ENCODE results near the gene SAFB. TPM values are rescaled to one million over a fixed set of nuclear protein-coding genes. Genes with fewer than 3 reads are reported as not detected.

The SAFB gene
- total and polyA plus RNA-seq, 7 donors: 51.3 to 88.9 (median 62.1) TPM

DNA sequence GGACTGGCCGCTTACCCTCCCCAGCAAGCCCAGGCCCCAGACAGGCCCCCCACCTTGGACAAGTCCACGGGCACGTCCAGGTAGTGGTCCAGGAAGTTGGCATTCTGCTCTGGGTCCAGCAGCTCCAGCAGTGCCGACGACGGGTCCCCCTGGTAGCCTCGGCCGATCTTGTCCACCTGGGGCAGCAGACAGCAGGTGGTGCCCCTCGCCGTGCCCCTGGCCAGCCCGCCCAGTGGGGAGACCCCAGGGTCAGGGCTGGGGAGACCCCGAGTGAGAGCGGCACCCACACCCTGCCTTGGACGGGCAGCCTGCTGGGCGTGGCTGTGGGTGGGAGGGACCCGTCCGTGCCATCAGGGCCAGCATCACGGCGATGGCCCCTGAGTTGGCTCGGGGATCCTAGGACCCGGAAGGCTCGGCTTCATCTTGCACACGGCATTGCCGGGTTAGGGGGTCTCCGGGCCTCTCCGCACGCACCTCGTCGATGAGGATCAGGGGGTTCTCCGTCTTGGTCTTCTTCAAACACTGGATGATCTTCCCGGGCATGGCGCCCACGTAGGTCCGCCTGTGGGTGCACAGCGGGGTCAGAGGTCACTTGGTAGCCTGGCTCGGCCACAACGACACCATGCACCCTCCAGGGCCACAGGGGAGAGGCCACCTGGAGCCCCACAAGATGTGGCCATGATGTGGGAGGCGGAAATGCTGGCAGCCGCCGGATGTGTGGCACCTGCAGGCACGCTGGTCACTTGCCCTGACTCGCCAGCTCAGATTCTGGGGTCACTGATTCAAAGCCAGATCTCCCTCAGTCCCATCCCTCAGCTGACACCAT is 73.5 kb downstream of the SAFB start:
- peaks cover 10 to 90% of the 10 kb centered on the region in 2 donors for H3K36me3 ChIP-seq (ENCODE audit: insufficient read depth in 1 of 2, low read depth in 1 of 2)
- no peaks in the 10 kb centered on the region for H3K9me3 ChIP-seq
- no peak overlapping the region for H3K27ac ChIP-seq
- H3K4me1 ChIP-seq: peaks cover 10% of the 10 kb centered on the region
- no peak overlapping the region for H3K4me3 ChIP-seq
- ATAC-seq (no peak), DNase-seq (no peak)
- H3K27me3 ChIP-seq (ENCODE audit: insufficient read depth in 3 of 3, low read length in 2 of 3): no peaks in the 10 kb centered on the region
- WGBS, 3 donors: 82 to 88% (median 83%) methylated on average over 37 to 42 of the region's 42 CpGs
- intact Hi-C loops (cut with DNase I): no loop called here
- TF ChIP-seq, protein P1, sequence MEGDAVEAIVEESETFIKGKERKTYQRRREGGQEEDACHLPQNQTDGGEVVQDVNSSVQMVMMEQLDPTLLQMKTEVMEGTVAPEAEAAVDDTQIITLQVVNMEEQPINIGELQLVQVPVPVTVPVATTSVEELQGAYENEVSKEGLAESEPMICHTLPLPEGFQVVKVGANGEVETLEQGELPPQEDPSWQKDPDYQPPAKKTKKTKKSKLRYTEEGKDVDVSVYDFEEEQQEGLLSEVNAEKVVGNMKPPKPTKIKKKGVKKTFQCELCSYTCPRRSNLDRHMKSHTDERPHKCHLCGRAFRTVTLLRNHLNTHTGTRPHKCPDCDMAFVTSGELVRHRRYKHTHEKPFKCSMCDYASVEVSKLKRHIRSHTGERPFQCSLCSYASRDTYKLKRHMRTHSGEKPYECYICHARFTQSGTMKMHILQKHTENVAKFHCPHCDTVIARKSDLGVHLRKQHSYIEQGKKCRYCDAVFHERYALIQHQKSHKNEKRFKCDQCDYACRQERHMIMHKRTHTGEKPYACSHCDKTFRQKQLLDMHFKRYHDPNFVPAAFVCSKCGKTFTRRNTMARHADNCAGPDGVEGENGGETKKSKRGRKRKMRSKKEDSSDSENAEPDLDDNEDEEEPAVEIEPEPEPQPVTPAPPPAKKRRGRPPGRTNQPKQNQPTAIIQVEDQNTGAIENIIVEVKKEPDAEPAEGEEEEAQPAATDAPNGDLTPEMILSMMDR (IDR thresholded peaks at IDR 0.05): no peak

DNA sequence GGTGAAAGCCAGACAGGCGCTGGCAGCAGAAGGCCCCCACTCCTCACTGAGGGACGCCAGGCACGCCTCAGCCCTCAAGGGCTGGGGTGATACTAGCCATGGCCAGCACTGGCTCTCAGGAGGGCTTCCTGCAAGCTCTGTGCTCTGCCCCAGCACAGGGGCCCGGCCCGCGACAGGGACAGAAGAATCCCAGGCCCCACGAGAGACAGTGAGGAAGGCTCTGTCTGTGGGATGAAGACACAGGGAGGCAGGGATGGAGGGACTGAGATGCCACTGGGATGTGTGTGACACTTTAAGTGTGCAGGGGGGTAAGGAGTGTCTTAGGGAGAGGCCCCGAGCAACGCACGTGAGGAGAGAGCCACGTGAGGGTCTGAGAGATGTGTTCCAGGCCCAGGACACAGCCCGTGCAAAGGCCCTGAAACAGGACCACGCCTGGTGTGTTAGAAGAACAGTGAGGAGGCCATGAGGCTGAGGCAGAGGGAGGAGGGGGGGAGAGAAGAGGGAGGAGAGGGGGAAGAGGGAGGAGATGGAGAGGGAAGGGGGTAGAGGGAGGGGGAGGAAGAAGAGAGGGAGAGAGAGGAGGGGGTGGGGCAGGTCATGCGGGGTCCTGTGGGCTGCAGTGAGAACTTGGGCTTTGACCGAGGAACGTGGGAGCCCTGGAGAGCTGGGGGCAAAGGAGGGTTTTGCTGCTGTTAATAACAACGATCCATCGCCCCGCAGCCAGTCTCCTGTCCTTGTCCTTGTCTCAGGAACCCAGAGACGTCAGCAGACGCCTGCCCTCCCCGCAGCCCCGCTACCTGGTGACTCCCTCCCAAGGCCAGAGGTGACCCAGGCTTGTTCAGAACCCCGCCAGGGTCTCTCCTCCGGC is 74.4 kb downstream of the SAFB start:
- DNase-seq (no peak), ATAC-seq (no peak)
- no peaks in the 10 kb centered on the region for H3K27me3 ChIP-seq (ENCODE audit: insufficient read depth in 3 of 3, low read length in 2 of 3)
- H3K4me3 ChIP-seq: no peak overlapping the region
- peaks cover 8 to 82% of the 10 kb centered on the region in 2 donors for H3K36me3 ChIP-seq (ENCODE audit: insufficient read depth in 1 of 2, low read depth in 1 of 2)
- 76 to 84% (median 81%) methylated on average over 19 to 25 of the region's 25 CpGs for WGBS, 3 donors
- H3K9me3 ChIP-seq: no peaks in the 10 kb centered on the region
- H3K27ac ChIP-seq: no peak overlapping the region
- peaks cover 1% of the 10 kb centered on the region for H3K4me1 ChIP-seq
- TF ChIP-seq, protein P1 (IDR thresholded peaks at IDR 0.05): no peak
- intact Hi-C loops (cut with DNase I): no loop called here

DNA sequence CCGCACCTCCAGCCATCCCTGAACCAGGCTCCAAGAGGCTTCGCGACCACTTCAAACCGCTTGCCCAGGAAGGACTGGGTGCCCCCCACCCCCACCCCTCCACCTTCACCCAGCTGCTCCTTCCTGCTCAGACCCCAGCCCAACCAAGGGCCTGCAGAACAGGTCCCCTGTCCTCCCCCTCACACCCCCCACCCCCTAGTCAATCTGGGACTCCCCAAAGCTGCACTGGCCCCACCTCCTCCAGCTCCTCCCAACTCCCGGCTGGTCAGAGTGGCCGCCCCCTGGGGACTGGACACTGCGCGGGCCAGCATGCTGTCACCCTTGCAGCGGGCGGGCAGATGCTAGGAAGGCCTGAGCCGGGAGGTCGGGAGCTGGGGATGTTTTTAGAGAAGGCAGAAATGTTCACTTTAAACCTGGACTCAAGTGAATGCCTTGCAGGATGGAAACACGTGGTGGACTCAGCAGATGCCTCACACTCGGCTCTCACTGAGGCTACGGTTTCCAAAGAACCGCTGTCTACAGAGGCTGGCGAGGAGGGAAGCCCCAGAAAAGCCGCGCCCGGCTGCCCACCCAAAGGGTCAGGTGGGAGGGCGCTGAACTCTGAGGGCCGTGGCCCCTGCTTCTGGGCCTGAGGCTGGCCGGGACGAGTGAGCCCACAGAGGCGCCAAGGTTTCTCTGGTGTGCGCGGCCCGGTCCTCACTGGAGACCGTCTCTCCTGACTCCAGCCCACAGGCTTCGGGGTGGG is 75.2 kb downstream of the SAFB start:
- TF ChIP-seq, protein P1 (IDR thresholded peaks at IDR 0.05): no peak
- Histone ChIP-seq H3K27ac (no peak overlapping the region), H3K9me3 (no peaks in the 10 kb centered on the region), H3K4me3 (no peak overlapping the region), H3K27me3 (ENCODE audit: insufficient read depth in 3 of 3, low read length in 2 of 3) (no peaks in the 10 kb centered on the region), H3K4me1 (no peaks in the 10 kb centered on the region), H3K36me3 (ENCODE audit: insufficient read depth in 1 of 2, low read depth in 1 of 2) (peaks cover 8 to 78% of the 10 kb centered on the region in 2 donors)
- WGBS, 3 donors: 76 to 80% (median 79%) methylated on average over 28 to 30 of the region's 30 CpGs
- DNase-seq (no peak), ATAC-seq (peak in 1 of 4 donors; percentile 2)
- intact Hi-C loops (cut with DNase I): no loop called here

DNA sequence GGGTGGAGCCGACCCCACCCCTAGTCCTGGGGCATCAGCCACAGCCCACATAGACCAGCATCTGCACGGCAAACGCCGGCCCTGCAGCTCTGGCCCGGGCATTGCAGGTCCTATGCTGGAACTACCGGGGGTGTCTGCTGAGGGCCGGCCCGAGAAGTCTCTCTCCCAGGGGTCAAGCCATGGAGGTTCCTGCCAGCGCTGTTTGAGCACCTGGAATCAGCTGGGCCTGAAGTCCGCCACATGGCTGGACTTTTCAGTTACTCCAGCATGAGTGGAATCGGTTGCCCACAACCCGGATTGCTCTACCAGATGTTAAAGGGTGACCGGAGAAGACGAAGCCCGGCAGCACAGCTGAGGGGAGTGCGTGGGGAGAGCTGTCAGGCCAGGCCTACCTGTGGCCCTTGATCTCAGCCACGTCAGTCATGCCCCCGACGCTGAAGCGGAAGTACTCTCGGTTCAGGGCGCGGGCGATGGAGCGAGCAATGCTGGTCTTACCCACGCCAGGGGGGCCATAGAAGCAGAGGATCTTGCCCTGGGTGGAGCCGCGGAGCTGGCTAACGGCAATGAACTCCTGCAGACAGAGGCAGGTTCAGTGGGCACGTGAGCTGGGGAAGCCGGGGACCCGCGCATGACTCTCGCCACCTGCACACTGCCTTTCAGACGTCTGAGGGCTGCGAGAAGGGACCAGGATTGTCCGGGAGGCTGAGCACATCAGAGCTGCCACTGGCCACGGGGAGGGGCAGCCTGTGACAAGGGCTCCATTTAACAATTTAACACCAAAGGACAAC is 75.9 kb downstream of the SAFB start:
- TF ChIP-seq, protein P1 (IDR thresholded peaks at IDR 0.05): no peak
- Histone ChIP-seq H3K4me1 (no peaks in the 10 kb centered on the region), H3K9me3 (no peaks in the 10 kb centered on the region), H3K4me3 (no peak overlapping the region), H3K36me3 (ENCODE audit: insufficient read depth in 1 of 2, low read depth in 1 of 2) (peaks cover 8 to 78% of the 10 kb centered on the region in 2 donors), H3K27ac (no peak overlapping the region), H3K27me3 (ENCODE audit: insufficient read depth in 3 of 3, low read length in 2 of 3) (no peaks in the 10 kb centered on the region)
- ATAC-seq (no peak), DNase-seq (no peak)
- intact Hi-C loops (cut with DNase I): no loop called here
- 88 to 90% (median 88%) methylated on average over 38 of the region's 38 CpGs for WGBS, 3 donors

Data from psoas muscle (tissue), 8 donors.